Measurements from ENCODE around the gene FGD2. TPM values are rescaled to one million over a fixed set of nuclear protein-coding genes. Genes with fewer than 3 reads are reported as not detected.

The FGD2 gene
- total and polyA plus RNA-seq, 2 of the 8 experiments (the other 6 are each of a cell fraction or from before 2014, with no cell fraction given), result 0.12 to 0.32 TPM

GRCh38 chr6:36997811-36998722, 7.4 kb upstream of the FGD2 start:
- Histone ChIP-seq H3K4me1 (replicated peaks in 1 of 4; ENCODE audit: control insufficient read depth in 3 of 4, insufficient read depth in 4 of 4, low read length in 3 of 4) (peaks cover 0 to 4% (median 2%) of the 10 kb centered on the region in 4 experiments; a peak in 4 of 7 replicates), H3K4me2 (ENCODE audit: insufficient read depth in 1 of 2, low read depth in 2 of 2, low read length in 2 of 2) (no peak overlapping the region), H4K20me1 (replicated peaks in 1 of 2; ENCODE audit: control insufficient read depth in 1 of 2, insufficient read depth in 2 of 2, low read length in 2 of 2) (no peaks in the 10 kb centered on the region), H3K9me3 (ENCODE audit: insufficient read depth in 2 of 2, low read depth in 1 of 2, low read length in 1 of 2) (no peaks in the 10 kb centered on the region), H3K9ac (replicated peaks in 1 of 4; ENCODE audit: extremely low read depth in 1 of 4, low read depth in 3 of 4, low read length in 3 of 4) (no peak overlapping the region), H3K27me3 (replicated peaks in 1 of 4; ENCODE audit: control insufficient read depth in 3 of 4, extremely low read depth in 1 of 4, insufficient read depth in 3 of 4, low read length in 3 of 4) (no peaks in the 10 kb centered on the region), H2BK120ac (replicated peaks; ENCODE audit: low read depth, low read length) (no peak overlapping the region), H3K79me2 (ENCODE audit: control insufficient read depth in 1 of 2, insufficient read depth in 2 of 2, low read length in 2 of 2) (no peaks in the 10 kb centered on the region), H2BK20ac (ENCODE audit: low read length) (no peak overlapping the region; the same call in 1 of the 2 replicates), H4K5ac (ENCODE audit: insufficient read length, low read depth, low read length) (no peak overlapping the region), H2BK12ac (ENCODE audit: low read depth, low read length) (peak overlapping the region; percentile 39; the same call in 1 of the 2 replicates), H2AFZ (ENCODE audit: low read length) (peak overlapping the region; percentile 79; the same call in 1 of the 2 replicates), H4K8ac (ENCODE audit: extremely low read depth, insufficient read depth, low read length) (peak overlapping the region; percentile 41; the same call in 1 of the 2 replicates), H4K91ac (replicated peaks; ENCODE audit: insufficient read length, low read length) (peak overlapping the region; percentile 53), H3K56ac (replicated peaks; ENCODE audit: insufficient read length, low read depth, low read length) (no peak overlapping the region), H3K4me3 (ENCODE audit: extremely low read depth in 1 of 4, insufficient read depth in 2 of 4, low read depth in 3 of 4, low read length in 4 of 4) (no peak overlapping the region), H3K14ac (ENCODE audit: insufficient read length) (no peak overlapping the region), H2BK15ac (ENCODE audit: low read length) (no peak overlapping the region), H3K79me1 (ENCODE audit: low read depth, low read length) (no peaks in the 10 kb centered on the region), H2AK5ac (ENCODE audit: low read depth, low read length) (0 out of 2 replicates have a peak overlapping the region, but pooled peaks have one; percentile 24), H3K23me2 (ENCODE audit: low read depth, low read length) (no peaks in the 10 kb centered on the region), H3K4ac (replicated peaks; ENCODE audit: insufficient read length, low read depth, low read length) (no peak overlapping the region), H2BK5ac (ENCODE audit: low read depth, low read length) (no peak overlapping the region), H3K18ac (ENCODE audit: extremely low read depth, low read length) (no peak overlapping the region), H3K27ac (ENCODE audit: low read depth, low read length) (no peak overlapping the region), H3K23ac (ENCODE audit: insufficient read length) (no peak overlapping the region), H3K36me3 (ENCODE audit: control insufficient read depth in 2 of 4, insufficient read depth in 4 of 4, low read length in 3 of 4) (no peaks in the 10 kb centered on the region)
- FAIRE-seq (no peak), DNase-seq (ENCODE audit: low read depth in 1 of 2, low spot score in 2 of 2) (no peak)
- TF ChIP-seq POLR2AphosphoS5 (IDR thresholded peaks at IDR 0.05; ENCODE audit: low read depth, low read length) (no peak), CBX5 (IDR thresholded peaks at IDR 0.05; ENCODE audit: low read depth, low read length) (no peak), KDM1A (IDR thresholded peaks at IDR 0.05; ENCODE audit: borderline replicate concordance, low read length) (no peak)
- WGBS, 2 experiments (ENCODE audit: extremely low coverage in 1 of 2, insufficient coverage in 1 of 2, insufficient read length in 1 of 2, insufficient replicate concordance in 2 of 2, low coverage in 1 of 2, low lambda C conversion rate in 2 of 2, missing lambda C conversion rate in 1 of 2), result 81% methylated on average over 17 of the region's 18 CpGs; no CpG with 5 or more reads in 1 of the 2 experiments
- CTCF ChIA-PET (ENCODE audit: partially characterized antibody), result interaction anchor here (1.1 to 4.8 kb wide), 5 partner anchors 17 to 231 kb away, joined by 3 to 33 read pairs (median 7); no protein-coding TSS in a partner anchor
- POLR2A ChIA-PET (ENCODE audit: partially characterized antibody), result interaction anchor here (1.7 to 1.8 kb wide), 2 partner anchors 12 to 14 kb away, joined by 4 to 6 read pairs; partner anchors contain the start of gene MTCH1

Data from H1 (cell line).